Globus pallidus (tissue), 1 donor: Measurements from ENCODE around the gene HTR1B.

Source experiments
- DNase-seq: peaks from one replicate; pipeline ENCODE4 v3.0.0-alpha.2; 2015; ENCODE audit warnings: low spot score

Gene HTR1B

GRCh38 chr6:77456531-77457248 is 6.6 kb downstream of the HTR1B start:
- DNase-seq, result no peak

GRCh38 chr6:77455271-77455670 is 8.0 kb downstream of the HTR1B start:
- DNase-seq, result no peak

GRCh38 chr6:77454386-77454785 is 8.9 kb downstream of the HTR1B start:
- DNase-seq, result no peak

- DNase-seq, result no peak
Observed at GRCh38 chr6:77451466-77451865, 11.8 kb downstream of the HTR1B start.

DNA sequence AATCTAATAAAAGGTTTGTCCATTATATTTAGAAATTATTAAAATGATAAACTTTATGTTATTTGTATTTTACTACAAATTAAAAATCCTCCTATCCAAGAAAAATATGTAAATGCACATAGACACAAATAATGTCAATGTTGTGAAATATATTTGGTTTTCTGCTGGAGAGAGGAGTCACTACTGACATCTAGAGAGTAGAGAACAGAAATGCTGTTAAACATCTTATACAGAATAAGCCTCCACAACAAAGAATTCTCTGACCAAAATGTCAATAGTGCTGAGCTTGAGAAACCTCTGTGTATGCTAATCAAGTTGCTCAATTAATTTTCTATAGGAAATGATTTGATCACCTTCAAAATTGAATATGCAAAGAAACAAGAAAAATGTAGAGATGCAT is 12.4 kb downstream of the HTR1B start:
- DNase-seq, result no peak

- no peak for DNase-seq
Observed at GRCh38 chr6:77448546-77448945, 14.7 kb downstream of the HTR1B start.

- DNase-seq, result no peak
Observed at GRCh38 chr6:77447254-77447653, 16.0 kb downstream of the HTR1B start.

GRCh38 chr6:77446249-77446648 is 17.0 kb downstream of the HTR1B start:
- no peak for DNase-seq

DNA sequence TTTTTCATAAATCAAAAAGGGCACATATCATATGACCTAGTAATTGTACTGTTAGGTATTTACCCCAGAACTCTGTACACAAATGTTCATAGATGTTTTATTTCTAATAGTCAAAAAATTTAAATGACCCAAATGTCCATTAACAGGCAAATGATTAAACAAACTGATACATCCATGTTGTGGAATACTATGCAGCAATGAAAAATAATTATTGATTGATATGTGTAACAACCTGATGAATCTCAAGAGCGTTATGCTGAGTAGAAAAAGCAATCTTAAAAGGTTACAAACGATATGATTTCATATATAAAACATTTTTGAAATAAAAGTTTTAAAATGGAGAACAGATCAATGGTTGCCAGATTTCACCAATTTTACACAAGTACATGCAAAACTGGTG is 18.1 kb downstream of the HTR1B start:
- DNase-seq, result no peak

- DNase-seq, result no peak
Observed at GRCh38 chr6:77440206-77440976, 22.9 kb downstream of the HTR1B start.

- DNase-seq, result no peak
Observed at GRCh38 chr6:77433888-77434287, 29.4 kb downstream of the HTR1B start.

- no peak for DNase-seq
Observed at GRCh38 chr6:77430504-77430903, 32.8 kb downstream of the HTR1B start.

DNA sequence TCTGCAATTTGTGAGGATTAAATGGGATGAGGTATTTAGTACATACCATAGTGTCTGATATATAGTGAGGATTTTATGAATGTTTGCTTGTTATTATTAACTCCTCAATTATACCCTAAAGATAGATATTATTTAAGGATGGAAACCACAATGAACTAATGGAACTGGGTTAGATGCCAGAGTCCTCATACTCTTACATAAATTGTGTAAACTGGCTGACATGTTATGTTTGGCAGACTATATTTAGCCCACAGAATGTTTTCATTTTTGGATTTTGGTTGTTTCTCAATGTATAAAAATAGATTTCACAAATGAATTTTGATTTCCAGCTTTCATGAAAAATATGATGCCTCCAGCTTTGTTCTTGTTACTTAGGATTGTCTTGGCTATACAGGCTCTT is 37.6 kb downstream of the HTR1B start:
- DNase-seq, result no peak

DNA sequence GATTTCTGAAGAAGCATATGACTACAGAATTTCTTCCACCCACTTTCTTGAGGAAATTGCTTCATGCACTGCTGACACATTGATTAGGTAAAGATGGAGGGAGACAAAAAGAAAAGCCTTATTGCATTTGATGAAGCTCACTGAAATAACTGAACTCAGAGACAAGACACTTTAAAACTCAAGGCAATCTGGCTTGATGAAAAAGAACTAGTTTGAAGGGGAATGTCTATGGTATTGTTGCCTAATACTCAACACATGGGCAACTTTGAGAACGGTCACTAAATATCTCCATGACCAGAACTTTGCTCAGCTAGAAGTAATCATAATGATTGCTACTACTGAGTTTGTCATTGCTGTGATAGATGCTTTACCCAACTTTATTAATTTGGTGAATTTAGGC is 38.1 kb downstream of the HTR1B start:
- DNase-seq, result no peak

GRCh38 chr6:77424761-77425160 is 38.5 kb downstream of the HTR1B start:
- no peak for DNase-seq

DNA sequence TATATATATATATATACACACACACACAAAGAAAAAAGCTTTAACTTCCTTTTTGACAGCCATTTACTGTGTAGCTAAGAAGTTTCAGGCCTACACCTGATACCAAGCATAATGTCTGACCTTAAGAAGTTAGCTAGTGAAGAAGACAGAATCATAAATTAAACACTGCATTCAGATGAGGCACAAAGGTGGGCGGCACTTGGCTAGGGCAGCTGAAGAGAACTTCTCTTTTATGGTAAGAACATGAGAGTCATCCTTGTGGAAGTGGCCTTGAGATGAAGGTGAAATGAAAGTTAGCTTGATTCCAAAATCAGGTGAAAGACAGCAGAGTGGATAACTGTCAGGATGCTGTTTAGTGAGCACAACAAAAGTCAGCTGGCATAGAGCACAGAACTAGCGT is 46.5 kb downstream of the HTR1B start:
- no peak for DNase-seq

GRCh38 chr6:77415706-77416105 is 47.6 kb downstream of the HTR1B start:
- DNase-seq, result no peak
